ENCODE data around the gene SYF2.

GRCh38 chr1:25197982-25198662, 34.2 kb downstream of the SYF2 start:
- TF ChIP-seq CTCF (IDR thresholded peaks at IDR 0.05) (no peak), POLR2A (IDR thresholded peaks at IDR 0.05) (no peak)

Data from adrenal gland (tissue), 5 donors.